Measurements from ENCODE around the gene ZNF14.
"Not testable (repeated sequence)": the region's sequence is repeated elsewhere in the genome, so short reads cannot be mapped to it uniquely, and the experiment has no call there.

DNA sequence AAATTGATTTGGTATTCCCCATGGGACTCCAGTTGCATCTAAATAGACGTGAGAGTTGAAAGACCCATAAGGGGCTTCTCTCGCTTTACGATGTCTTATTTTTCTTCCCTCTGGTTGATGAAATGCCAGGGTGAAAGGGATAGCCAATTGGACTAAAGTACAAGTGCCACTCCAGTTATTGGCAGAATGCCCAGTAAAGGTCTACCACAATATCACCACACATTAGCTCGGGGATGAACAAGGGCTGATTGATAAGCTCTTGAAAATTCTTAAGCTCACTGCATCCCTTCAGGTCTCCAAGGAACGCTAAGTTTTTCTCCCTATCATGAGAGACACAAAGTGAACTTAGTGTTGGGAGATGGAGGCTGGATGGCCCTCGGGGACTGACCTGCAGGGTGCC, 48.9 kb upstream of the ZNF14 start:
- TF ChIP-seq CTCF, POLR2A (IDR thresholded peaks at IDR 0.05): not testable (repeated sequence)

All from adrenal gland (tissue), 5 donors.